ENCODE results near the gene ZNF648. TPM values are rescaled to one million over a fixed set of nuclear protein-coding genes. Genes with fewer than 3 reads are reported as not detected.
"Not testable (repeated sequence)": the region's sequence is repeated elsewhere in the genome, so short reads cannot be mapped to it uniquely, and the experiment has no call there.

ZNF648 gene
- total RNA-seq, 6 experiments from 2014 or later: 0.35 to 1.5 (median 0.57) TPM

GRCh38 chr1:182052355-182052754 is 9.2 kb downstream of the ZNF648 start:
- ATAC-seq (no peak), DNase-seq (no peak)
- TF ChIP-seq POLR2A (IDR thresholded peaks at IDR 0.05) (no peak), CTCF (IDR thresholded peaks at IDR 0.05) (no peak)
- Histone ChIP-seq H3K36me3 (no peaks in the 10 kb centered on the region), H3K9me3 (no peaks in the 10 kb centered on the region), H3K27ac (no peak overlapping the region), H3K27me3 (no peaks in the 10 kb centered on the region), H3K4me3 (no peak overlapping the region), H3K4me1 (no peaks in the 10 kb centered on the region)
- intact Hi-C loops (cut with DNase I): no loop called here
- WGBS (ENCODE audit: insufficient coverage, low coverage, low lambda C conversion rate, missing lambda C conversion rate): 85% methylated on average over 2 of the region's 2 CpGs

GRCh38 chr1:182051938-182052337 is 9.6 kb downstream of the ZNF648 start:
- Histone ChIP-seq H3K27ac (no peak overlapping the region), H3K9me3 (no peaks in the 10 kb centered on the region), H3K4me3 (no peak overlapping the region), H3K36me3 (no peaks in the 10 kb centered on the region), H3K27me3 (no peaks in the 10 kb centered on the region), H3K4me1 (no peaks in the 10 kb centered on the region)
- DNase-seq (no peak), ATAC-seq (no peak)
- TF ChIP-seq POLR2A (IDR thresholded peaks at IDR 0.05) (no peak), CTCF (IDR thresholded peaks at IDR 0.05) (no peak)
- intact Hi-C loops (cut with DNase I): no loop called here
- WGBS (ENCODE audit: insufficient coverage, low coverage, low lambda C conversion rate, missing lambda C conversion rate): 88% methylated on average over 1 of the region's 1 CpG

- no peaks in the 10 kb centered on the region for H3K9me3 ChIP-seq
- H3K27ac ChIP-seq: no peak overlapping the region
- TF ChIP-seq POLR2A (IDR thresholded peaks at IDR 0.05) (no peak), CTCF (IDR thresholded peaks at IDR 0.05) (no peak)
- WGBS (ENCODE audit: insufficient coverage, low coverage, low lambda C conversion rate, missing lambda C conversion rate): 57% methylated on average over 4 of the region's 4 CpGs
- no peaks in the 10 kb centered on the region for H3K27me3 ChIP-seq
- intact Hi-C loops (cut with DNase I): no loop called here
- no peaks in the 10 kb centered on the region for H3K4me1 ChIP-seq
- ATAC-seq (no peak), DNase-seq (no peak)
- no peak overlapping the region for H3K4me3 ChIP-seq
- H3K36me3 ChIP-seq: no peaks in the 10 kb centered on the region
Measured at GRCh38 chr1:182050481-182051448, 10.7 kb downstream of the ZNF648 start.

- ATAC-seq: no peak
- no peak for DNase-seq
- intact Hi-C loops (cut with DNase I): no loop called here
Measured at GRCh38 chr1:182048562-182048961, 12.9 kb downstream of the ZNF648 start.

GRCh38 chr1:182046763-182047162 is 14.7 kb downstream of the ZNF648 start:
- Histone ChIP-seq H3K27ac (no peak overlapping the region), H3K9me3 (no peaks in the 10 kb centered on the region), H3K4me3 (no peak overlapping the region), H3K36me3 (no peaks in the 10 kb centered on the region), H3K27me3 (no peaks in the 10 kb centered on the region), H3K4me1 (no peaks in the 10 kb centered on the region)
- TF ChIP-seq POLR2A (IDR thresholded peaks at IDR 0.05) (no peak), CTCF (IDR thresholded peaks at IDR 0.05) (no peak)
- no peak for DNase-seq
- no peak for ATAC-seq
- intact Hi-C loops (cut with DNase I): no loop called here

More at GRCh38 chr1:182048562-182048961, 12.9 kb downstream of the ZNF648 start:
- WGBS (ENCODE audit: insufficient coverage, low coverage, low lambda C conversion rate, missing lambda C conversion rate): 80% methylated on average over 1 of the region's 2 CpGs
- Histone ChIP-seq H3K27ac (no peak overlapping the region), H3K36me3 (no peaks in the 10 kb centered on the region), H3K27me3 (no peaks in the 10 kb centered on the region), H3K4me3 (no peak overlapping the region), H3K4me1 (no peaks in the 10 kb centered on the region), H3K9me3 (no peaks in the 10 kb centered on the region)
- TF ChIP-seq POLR2A (IDR thresholded peaks at IDR 0.05): no peak

GRCh38 chr1:182045481-182045880 is 16.0 kb downstream of the ZNF648 start:
- H3K27ac ChIP-seq; H3K27me3 ChIP-seq; intact Hi-C loops (cut with DNase I); H3K4me1 ChIP-seq; DNase-seq; H3K36me3 ChIP-seq; H3K9me3 ChIP-seq; ATAC-seq; H3K4me3 ChIP-seq: not testable (repeated sequence)
- WGBS (ENCODE audit: insufficient coverage, low coverage, low lambda C conversion rate, missing lambda C conversion rate): 75% methylated on average over 8 of the region's 8 CpGs
